CD14-positive monocyte (primary cell): ENCODE results near the gene TBC1D22A. TPM values are rescaled to one million over a fixed set of nuclear protein-coding genes. Genes with fewer than 3 reads are reported as not detected.

Experiments
- DNase-seq, 3 donors: peaks; one replicate each; pipeline ENCODE4 v3.0.0-alpha.2; 2011 to 2022
- H2AFZ ChIP-seq: 2 replicates; pipeline ENCODE4 v1.6.0; 2012; ENCODE audit warnings: mild to moderate bottlenecking, low read depth, low read length, inconsistent platforms; ENCODE audit not compliant: insufficient read depth, poor library complexity, severe bottlenecking
- H3K27ac ChIP-seq, 2 donors: 1 replicate in 1 of 2; 2 replicates in 1 of 2; pipeline ENCODE4 v1.5.1; 2012 to 2013; ENCODE audit warnings: low read length in 2 of 2, control low read depth in 1 of 2, inconsistent platforms in 1 of 2, low read depth in 1 of 2, mild to moderate bottlenecking in 1 of 2
- H3K27me3 ChIP-seq, 2 donors: one replicate each; pipeline versions ENCODE4 v1.6.0 to v1.6.1; 2011 to 2013; ENCODE audit warnings: low read length in 2 of 2; ENCODE audit not compliant: control insufficient read depth in 2 of 2, insufficient read depth in 2 of 2
- H3K36me3 ChIP-seq, 2 donors: replicated peaks in 1 of 2; 1 replicate in 1 of 2; 2 replicates in 1 of 2; pipeline versions ENCODE4 v1.5.1 to v1.6.1; 2012 to 2013; ENCODE audit warnings: low read length in 2 of 2, control low read depth in 1 of 2, inconsistent platforms in 1 of 2, mild to moderate bottlenecking in 1 of 2; ENCODE audit not compliant: insufficient read depth in 2 of 2, control insufficient read depth in 1 of 2
- H3K4me1 ChIP-seq, 2 donors: 1 replicate in 1 of 2; 2 replicates in 1 of 2; pipeline versions ENCODE4 v1.5.1 to v1.6.1; 2012 to 2013; ENCODE audit warnings: low read length in 2 of 2, control low read depth in 1 of 2, inconsistent platforms in 1 of 2, mild to moderate bottlenecking in 1 of 2, moderate library complexity in 1 of 2; ENCODE audit not compliant: insufficient read depth in 2 of 2, control insufficient read depth in 1 of 2
- H3K4me2 ChIP-seq: replicated peaks from 2 replicates; pipeline ENCODE3; 2012; ENCODE audit warnings: low read length, moderate library complexity, mild to moderate bottlenecking; ENCODE audit not compliant: poor library complexity, severe bottlenecking; ENCODE audit errors: extremely low read depth
- H3K4me3 ChIP-seq, 3 experiments: fragments of 200-600 bp in 1 of 3; sonication (generic) in 1 of 3; replicated peaks in 1 of 3; 1 replicate in 2 of 3; 2 replicates in 1 of 3; pipeline ENCODE4 v1.5.1; 2011 to 2013; ENCODE audit warnings: low read length in 3 of 3, mild to moderate bottlenecking in 3 of 3, control low read depth in 2 of 3, low read depth in 2 of 3, inconsistent platforms in 1 of 3, moderate library complexity in 1 of 3
- H3K79me2 ChIP-seq: 2 replicates; pipeline ENCODE4 v1.6.0; 2012; ENCODE audit warnings: mild to moderate bottlenecking, control low read depth, inconsistent platforms, low read length, moderate library complexity; ENCODE audit not compliant: insufficient read depth
- H3K9ac ChIP-seq: 2 replicates; pipeline ENCODE4 v1.6.0; 2017; ENCODE audit warnings: low read length, mild to moderate bottlenecking; ENCODE audit not compliant: insufficient read depth, poor library complexity, severe bottlenecking
- H3K9me3 ChIP-seq, 2 donors: replicated peaks in 1 of 2; 1 replicate in 1 of 2; 2 replicates in 1 of 2; pipeline versions ENCODE4 v1.5.1 to v1.6.1; 2012 to 2013; ENCODE audit warnings: low read length in 2 of 2, control low read depth in 1 of 2; ENCODE audit not compliant: control insufficient read depth in 1 of 2, insufficient read depth in 1 of 2
- H4K20me1 ChIP-seq: 2 replicates; pipeline ENCODE4 v1.6.0; 2012; ENCODE audit warnings: mild to moderate bottlenecking, low read length, control low read depth, moderate library complexity; ENCODE audit not compliant: insufficient read depth
- H3K27ac Mint-ChIP-seq, 7 donors: one replicate each; pipeline ENCODE4 v1.8.0; 2020; ENCODE audit warnings: mild to moderate bottlenecking in 7 of 7, mixed read lengths in 7 of 7, moderate library complexity in 6 of 7, inconsistent platforms in 2 of 7
- H3K27me3 Mint-ChIP-seq, 3 donors: one replicate each; pipeline ENCODE4 v1.8.0; 2021 to 2022; ENCODE audit warnings: low read depth in 3 of 3, mild to moderate bottlenecking in 3 of 3, mixed read lengths in 3 of 3, moderate library complexity in 3 of 3, inconsistent platforms in 1 of 3
- H3K36me3 Mint-ChIP-seq, 2 donors: one replicate each; pipeline ENCODE4 v1.8.0; 2020; ENCODE audit warnings: mixed read lengths in 2 of 2, inconsistent platforms in 1 of 2, mild to moderate bottlenecking in 1 of 2
- H3K4me1 Mint-ChIP-seq: one replicate; pipeline ENCODE4 v1.8.0; 2020; ENCODE audit warnings: mild to moderate bottlenecking, mixed read lengths
- H3K4me3 Mint-ChIP-seq, 2 donors: one replicate each; pipeline ENCODE4 v1.8.0; 2020; ENCODE audit warnings: mild to moderate bottlenecking in 2 of 2, mixed read lengths in 2 of 2, moderate library complexity in 1 of 2
- H3K9me3 Mint-ChIP-seq, 7 donors: one replicate each; pipeline ENCODE4 v1.8.0; 2020 to 2022; ENCODE audit warnings: mixed read lengths in 7 of 7, mild to moderate bottlenecking in 6 of 7, moderate library complexity in 6 of 7, inconsistent platforms in 2 of 7
- WGBS: methylation state at CpG from one replicate; pipeline ENCODE4 v1.1.5; 2013; ENCODE audit warnings: missing lambda C conversion rate; ENCODE audit not compliant: insufficient coverage; 5-methylcytosine and 5-hydroxymethylcytosine counted together
- intact Hi-C, 2 donors: fragments of 100-400 bp; cut with micrococcal nuclease; formaldehyde crosslinking; loops; one replicate each; pipeline versions ENCODE4 v1.15.0 to v1.15.1; 2023
- polyA plus RNA-seq, 3 donors: library from polyadenylated mRNA; depleted of rRNA in 1 of 3; unstranded in 2 of 3; stranded (reverse) in 1 of 3; fragments of 300-500 nt in 2 of 3; fragments of >200 nt in 1 of 3; fragmentation: Illumina TruSeq in 2 of 3; gene quantifications; 1 replicate in 2 of 3; 2 replicates in 1 of 3; pipeline ENCODE4 v1.2.3, GENCODE V29; 2012 to 2021
- TF ChIP-seq, protein P1 (sequence below): fragments of 200-600 bp; IDR thresholded peaks from one replicate; pipeline ENCODE4 v1.8.0; 2022; ENCODE audit warnings: antibody characterized with exemption, mild to moderate bottlenecking

The TBC1D22A gene
- polyA plus RNA-seq, 3 donors = 25.9 to 36.2 (median 29.5) TPM

DNA sequence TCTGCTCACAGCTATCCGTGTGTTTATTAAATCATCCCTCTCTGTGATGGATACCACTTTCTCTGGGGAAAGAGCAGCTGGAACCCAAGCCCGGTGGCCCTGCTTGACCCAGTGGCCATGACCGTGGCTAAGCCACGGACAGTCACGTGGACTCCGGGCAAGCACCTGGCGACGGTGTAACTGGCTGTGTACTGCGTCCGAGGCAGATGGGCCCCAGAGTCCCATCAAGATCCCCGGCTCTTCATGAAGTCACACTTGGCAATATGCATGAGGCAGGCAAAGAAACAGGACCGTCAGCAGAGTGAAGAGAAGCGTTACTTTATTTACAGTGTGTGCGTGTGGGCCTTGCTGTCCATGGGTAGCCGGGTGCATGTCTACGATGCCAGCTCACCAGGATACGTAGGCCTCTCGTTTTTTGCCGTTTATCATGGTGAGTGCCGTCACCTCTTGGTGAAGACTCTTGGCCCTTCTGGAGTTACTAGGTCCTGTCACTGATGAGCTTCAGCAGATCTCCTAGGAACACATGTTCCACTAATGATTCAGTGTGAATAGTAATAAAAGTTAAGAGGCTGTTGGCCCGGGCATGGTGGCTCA, 366.3 kb downstream of the TBC1D22A start:
- 98% methylated on average over 21 of the region's 21 CpGs for WGBS

DNA sequence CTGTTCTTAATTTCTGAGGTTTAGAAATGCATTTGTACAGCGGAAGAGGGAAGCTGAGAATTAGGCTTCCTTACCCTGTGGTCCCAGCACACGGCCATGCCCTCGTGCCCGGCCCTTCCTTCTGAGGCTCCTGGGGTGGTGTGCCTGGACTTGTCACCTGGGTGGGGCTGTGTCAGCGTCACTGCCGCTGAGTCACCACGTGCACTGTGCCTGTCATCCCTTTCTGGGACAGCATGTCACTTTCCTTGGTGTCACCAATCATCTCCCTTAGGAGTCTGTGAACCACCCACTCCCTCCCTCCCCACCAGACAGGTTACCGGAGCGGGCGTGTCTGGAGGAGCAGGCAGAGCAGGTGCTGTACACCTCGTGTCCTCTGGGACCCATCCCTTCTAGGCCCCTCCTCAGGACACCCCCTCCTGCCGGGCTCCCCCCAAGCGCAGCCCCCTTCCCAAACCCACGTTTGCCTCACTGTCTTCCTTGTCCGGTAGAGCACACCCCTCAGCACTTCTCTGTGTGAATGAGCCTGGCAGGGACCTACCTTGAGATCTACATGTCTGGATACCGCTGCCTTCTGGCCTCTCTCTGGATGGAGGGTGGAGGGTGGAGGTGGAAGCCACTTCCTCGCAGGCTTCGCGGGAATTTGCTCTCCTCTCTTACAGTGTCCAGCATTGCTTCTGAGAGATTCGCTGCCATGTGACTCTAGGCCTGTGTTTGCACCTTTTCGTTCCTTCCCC, 367.6 kb downstream of the TBC1D22A start:
- Histone ChIP-seq H3K4me2 (no peak overlapping the region), H3K79me2 (no peaks in the 10 kb centered on the region), H3K4me3 (no peak overlapping the region), H3K27ac (peak overlapping the region in 1 of 2 donors; percentile 31), H3K36me3 (peaks cover 0 to 16% of the 10 kb centered on the region in 2 donors), H3K9me3 (no peaks in the 10 kb centered on the region), H3K27me3 (no peaks in the 10 kb centered on the region), H3K4me1 (no peaks in the 10 kb centered on the region), H3K9ac (no peak overlapping the region), H4K20me1 (peaks cover 11% of the 10 kb centered on the region), H2AFZ (no peak overlapping the region)
- peak overlapping the region; percentile 52 to 80 (median 66) for H3K27ac Mint-ChIP-seq
- DNase-seq = peak; percentile 24 to 59 (median 29)
- H3K27me3 Mint-ChIP-seq = peaks cover 0 to 2% (median 2%) of the 10 kb centered on the region in 3 donors
- TF ChIP-seq, protein P1, sequence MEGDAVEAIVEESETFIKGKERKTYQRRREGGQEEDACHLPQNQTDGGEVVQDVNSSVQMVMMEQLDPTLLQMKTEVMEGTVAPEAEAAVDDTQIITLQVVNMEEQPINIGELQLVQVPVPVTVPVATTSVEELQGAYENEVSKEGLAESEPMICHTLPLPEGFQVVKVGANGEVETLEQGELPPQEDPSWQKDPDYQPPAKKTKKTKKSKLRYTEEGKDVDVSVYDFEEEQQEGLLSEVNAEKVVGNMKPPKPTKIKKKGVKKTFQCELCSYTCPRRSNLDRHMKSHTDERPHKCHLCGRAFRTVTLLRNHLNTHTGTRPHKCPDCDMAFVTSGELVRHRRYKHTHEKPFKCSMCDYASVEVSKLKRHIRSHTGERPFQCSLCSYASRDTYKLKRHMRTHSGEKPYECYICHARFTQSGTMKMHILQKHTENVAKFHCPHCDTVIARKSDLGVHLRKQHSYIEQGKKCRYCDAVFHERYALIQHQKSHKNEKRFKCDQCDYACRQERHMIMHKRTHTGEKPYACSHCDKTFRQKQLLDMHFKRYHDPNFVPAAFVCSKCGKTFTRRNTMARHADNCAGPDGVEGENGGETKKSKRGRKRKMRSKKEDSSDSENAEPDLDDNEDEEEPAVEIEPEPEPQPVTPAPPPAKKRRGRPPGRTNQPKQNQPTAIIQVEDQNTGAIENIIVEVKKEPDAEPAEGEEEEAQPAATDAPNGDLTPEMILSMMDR = no peak
- H3K9me3 Mint-ChIP-seq = no peaks in the 10 kb centered on the region
- intact Hi-C loops = no loop called here
- peaks cover 6% of the 10 kb centered on the region for H3K4me1 Mint-ChIP-seq
- no peak overlapping the region for H3K4me3 Mint-ChIP-seq
- WGBS = 67% methylated on average over 11 of the region's 21 CpGs
- H3K36me3 Mint-ChIP-seq = peaks cover 21 to 25% of the 10 kb centered on the region in 2 donors

More for the DNA sequence above, 366.3 kb downstream of the TBC1D22A start:
- Histone ChIP-seq H3K4me2 (no peak overlapping the region), H3K4me1 (no peaks in the 10 kb centered on the region), H3K4me3 (no peak overlapping the region), H3K27me3 (no peaks in the 10 kb centered on the region), H4K20me1 (peaks cover 12% of the 10 kb centered on the region), H3K79me2 (no peaks in the 10 kb centered on the region), H3K36me3 (peaks cover 0 to 16% of the 10 kb centered on the region in 2 donors), H3K9ac (no peak overlapping the region), H3K27ac (no peak overlapping the region), H3K9me3 (no peaks in the 10 kb centered on the region), H2AFZ (no peak overlapping the region)
- Mint-ChIP-seq H3K36me3 (peaks cover 15 to 22% of the 10 kb centered on the region in 2 donors), H3K4me3 (no peak overlapping the region), H3K27me3 (peaks cover 0 to 2% (median 0%) of the 10 kb centered on the region in 3 donors), H3K9me3 (no peaks in the 10 kb centered on the region), H3K27ac (peak overlapping the region in 4 of 7 donors; percentile 42 to 63 (median 54)), H3K4me1 (peaks cover 6% of the 10 kb centered on the region)
- TF ChIP-seq, protein P1 = no peak
- intact Hi-C loops = no loop called here
- no peak for DNase-seq
